ENCODE results near the gene FOXG1.

FOXG1 gene

DNA sequence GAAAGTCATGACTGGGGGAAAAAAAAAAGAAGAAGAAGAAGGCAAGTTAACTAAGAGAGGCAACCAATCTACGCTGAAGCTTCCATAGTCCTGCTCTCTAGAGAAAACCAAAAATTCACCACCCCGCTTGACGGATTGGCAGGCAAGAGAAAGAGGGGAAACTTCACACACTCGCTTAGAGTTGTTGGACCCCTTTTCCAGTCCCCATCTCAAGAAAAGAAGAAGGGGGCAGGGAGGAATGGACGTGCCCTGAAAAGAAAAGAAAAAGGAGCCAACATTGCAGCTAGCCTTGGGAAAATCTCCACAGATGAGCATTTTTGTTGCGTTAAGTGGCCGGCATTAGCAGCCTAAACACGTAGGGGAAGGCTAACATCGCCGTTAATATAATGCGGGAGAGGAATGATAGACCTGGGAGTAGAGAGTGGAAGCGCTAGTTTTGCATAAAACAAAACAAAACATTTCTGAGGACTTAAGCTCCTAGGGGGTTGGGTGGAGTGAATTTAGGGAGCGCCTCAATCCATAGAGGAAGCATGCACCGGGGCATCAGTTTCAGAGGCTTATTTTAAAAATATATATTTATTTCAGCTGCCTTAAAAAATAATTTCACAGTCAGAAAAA, 11.3 kb upstream of the FOXG1 start:
- no peak for ATAC-seq (ENCODE audit: insufficient read depth, low read depth)
- Histone ChIP-seq H3K27me3 (ENCODE audit: insufficient read depth, low read length, poor library complexity) (no peaks in the 10 kb centered on the region), H3K4me1 (ENCODE audit: insufficient read depth, low read length) (no peaks in the 10 kb centered on the region), H3K4me3 (ENCODE audit: low read depth in 1 of 2, low read length in 2 of 2) (no peak overlapping the region), H3K79me2 (ENCODE audit: insufficient read depth, low read length) (no peaks in the 10 kb centered on the region), H3K9me3 (ENCODE audit: insufficient read depth, low read length, severe bottlenecking) (no peaks in the 10 kb centered on the region), H3K36me3 (ENCODE audit: insufficient read depth, low read length) (no peaks in the 10 kb centered on the region), H3K4me2 (ENCODE audit: insufficient read depth, low read length) (no peak overlapping the region), H2AFZ (ENCODE audit: low read depth, low read length) (no peak overlapping the region), H3K27ac (ENCODE audit: low read length) (no peak overlapping the region), H4K20me1 (ENCODE audit: insufficient read depth, low read length) (no peaks in the 10 kb centered on the region), H3K9ac (ENCODE audit: low read depth, low read length) (no peak overlapping the region)
- no peak for TF ChIP-seq EZH2 (IDR thresholded peaks at IDR 0.05; ENCODE audit: borderline replicate concordance, low read depth, low read length, severe bottlenecking)
- TF ChIP-seq, protein P1, sequence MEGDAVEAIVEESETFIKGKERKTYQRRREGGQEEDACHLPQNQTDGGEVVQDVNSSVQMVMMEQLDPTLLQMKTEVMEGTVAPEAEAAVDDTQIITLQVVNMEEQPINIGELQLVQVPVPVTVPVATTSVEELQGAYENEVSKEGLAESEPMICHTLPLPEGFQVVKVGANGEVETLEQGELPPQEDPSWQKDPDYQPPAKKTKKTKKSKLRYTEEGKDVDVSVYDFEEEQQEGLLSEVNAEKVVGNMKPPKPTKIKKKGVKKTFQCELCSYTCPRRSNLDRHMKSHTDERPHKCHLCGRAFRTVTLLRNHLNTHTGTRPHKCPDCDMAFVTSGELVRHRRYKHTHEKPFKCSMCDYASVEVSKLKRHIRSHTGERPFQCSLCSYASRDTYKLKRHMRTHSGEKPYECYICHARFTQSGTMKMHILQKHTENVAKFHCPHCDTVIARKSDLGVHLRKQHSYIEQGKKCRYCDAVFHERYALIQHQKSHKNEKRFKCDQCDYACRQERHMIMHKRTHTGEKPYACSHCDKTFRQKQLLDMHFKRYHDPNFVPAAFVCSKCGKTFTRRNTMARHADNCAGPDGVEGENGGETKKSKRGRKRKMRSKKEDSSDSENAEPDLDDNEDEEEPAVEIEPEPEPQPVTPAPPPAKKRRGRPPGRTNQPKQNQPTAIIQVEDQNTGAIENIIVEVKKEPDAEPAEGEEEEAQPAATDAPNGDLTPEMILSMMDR (IDR thresholded peaks at IDR 0.05; ENCODE audit: borderline replicate concordance, extremely low read depth, low read length, poor library complexity, severe bottlenecking), result no peak
- no peak for DNase-seq

GRCh38 chr14:28755884-28756268, 10.7 kb upstream of the FOXG1 start:
- no peaks in the 10 kb centered on the region for H3K4me1 ChIP-seq (ENCODE audit: insufficient read depth, low read length)
- H3K27ac ChIP-seq (ENCODE audit: low read length), result no peak overlapping the region
- no peaks in the 10 kb centered on the region for H3K79me2 ChIP-seq (ENCODE audit: insufficient read depth, low read length)
- H3K9me3 ChIP-seq (ENCODE audit: insufficient read depth, low read length, severe bottlenecking), result no peaks in the 10 kb centered on the region
- TF ChIP-seq, protein P1 (IDR thresholded peaks at IDR 0.05; ENCODE audit: borderline replicate concordance, extremely low read depth, low read length, poor library complexity, severe bottlenecking), result no peak
- TF ChIP-seq EZH2 (IDR thresholded peaks at IDR 0.05; ENCODE audit: borderline replicate concordance, low read depth, low read length, severe bottlenecking), result no peak
- no peaks in the 10 kb centered on the region for H3K27me3 ChIP-seq (ENCODE audit: insufficient read depth, low read length, poor library complexity)
- ATAC-seq (ENCODE audit: insufficient read depth, low read depth) (no peak), DNase-seq (no peak)
- no peak overlapping the region for H2AFZ ChIP-seq (ENCODE audit: low read depth, low read length)
- H3K4me3 ChIP-seq (ENCODE audit: low read depth in 1 of 2, low read length in 2 of 2), result no peak overlapping the region
- H3K36me3 ChIP-seq (ENCODE audit: insufficient read depth, low read length), result no peaks in the 10 kb centered on the region
- H3K4me2 ChIP-seq (ENCODE audit: insufficient read depth, low read length), result no peak overlapping the region
- no peak overlapping the region for H3K9ac ChIP-seq (ENCODE audit: low read depth, low read length)
- H4K20me1 ChIP-seq (ENCODE audit: insufficient read depth, low read length), result no peaks in the 10 kb centered on the region

DNA sequence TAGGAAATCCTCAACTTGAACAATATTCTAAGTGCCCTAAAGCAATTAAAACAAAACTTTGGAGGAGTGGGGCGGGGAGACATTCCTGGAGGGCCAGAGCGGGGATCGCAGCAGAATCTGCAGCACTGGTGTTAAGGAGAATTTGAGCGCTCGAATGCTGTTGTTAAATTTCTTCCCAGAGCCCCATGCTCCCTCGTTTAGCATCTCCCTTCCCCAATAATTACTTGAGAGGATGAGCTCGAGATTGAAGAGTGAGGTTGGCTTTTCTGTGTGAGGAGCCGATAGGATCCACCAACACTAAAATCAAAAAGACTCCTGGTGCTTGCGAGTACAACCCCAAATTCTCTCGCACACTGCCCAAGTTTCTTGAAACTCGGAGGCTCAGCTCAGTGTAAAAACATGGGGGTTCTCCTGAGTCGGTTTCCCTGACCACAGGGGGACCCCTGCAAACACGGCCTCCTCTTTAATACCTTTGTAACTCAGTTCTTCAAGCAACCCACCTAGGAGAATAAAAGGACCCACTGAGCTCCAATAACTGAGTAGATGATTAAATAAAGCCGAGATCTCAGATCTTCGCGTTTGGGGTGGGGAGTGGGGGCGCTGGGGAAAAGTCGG, 10.2 kb upstream of the FOXG1 start:
- H3K79me2 ChIP-seq (ENCODE audit: insufficient read depth, low read length), result no peaks in the 10 kb centered on the region
- H3K9ac ChIP-seq (ENCODE audit: low read depth, low read length), result no peak overlapping the region
- no peaks in the 10 kb centered on the region for H3K9me3 ChIP-seq (ENCODE audit: insufficient read depth, low read length, severe bottlenecking)
- H3K4me2 ChIP-seq (ENCODE audit: insufficient read depth, low read length), result no peak overlapping the region
- no peaks in the 10 kb centered on the region for H3K36me3 ChIP-seq (ENCODE audit: insufficient read depth, low read length)
- no peak overlapping the region for H3K27ac ChIP-seq (ENCODE audit: low read length)
- no peak overlapping the region for H2AFZ ChIP-seq (ENCODE audit: low read depth, low read length)
- H3K27me3 ChIP-seq (ENCODE audit: insufficient read depth, low read length, poor library complexity), result no peaks in the 10 kb centered on the region
- ATAC-seq (ENCODE audit: insufficient read depth, low read depth), result no peak
- no peaks in the 10 kb centered on the region for H4K20me1 ChIP-seq (ENCODE audit: insufficient read depth, low read length)
- H3K4me1 ChIP-seq (ENCODE audit: insufficient read depth, low read length), result no peaks in the 10 kb centered on the region
- no peak for DNase-seq
- no peak overlapping the region for H3K4me3 ChIP-seq (ENCODE audit: low read depth in 1 of 2, low read length in 2 of 2)
- no peak for TF ChIP-seq EZH2 (IDR thresholded peaks at IDR 0.05; ENCODE audit: borderline replicate concordance, low read depth, low read length, severe bottlenecking)
- TF ChIP-seq, protein P1 (IDR thresholded peaks at IDR 0.05; ENCODE audit: borderline replicate concordance, extremely low read depth, low read length, poor library complexity, severe bottlenecking), result no peak
